ENCODE results near the gene HDAC5. TPM values are rescaled to one million over a fixed set of nuclear protein-coding genes. Genes with fewer than 3 reads are reported as not detected.
A peak's percentile ranks its signal among the peaks of the same experiment; 100 is the strongest.
"Not testable (repeated sequence)": the region's sequence is repeated elsewhere in the genome, so short reads cannot be mapped to it uniquely, and the experiment has no call there.

HDAC5 gene
- polyA plus RNA-seq, 1 donor: 35.9 TPM

- DNase-seq: no peak
- WGBS (ENCODE audit: insufficient coverage, low lambda C conversion rate): no CpG with 5 or more reads among the region's 4 CpGs
- Histone ChIP-seq H3K27me3 (ENCODE audit: control insufficient read depth, insufficient read depth, low read length) (no peaks in the 10 kb centered on the region), H3K4me1 (ENCODE audit: control insufficient read depth, insufficient read depth, low read length) (peaks cover 14% of the 10 kb centered on the region), H3K27ac (ENCODE audit: low read length) (no peak overlapping the region), H3K36me3 (ENCODE audit: control insufficient read depth, insufficient read depth, low read length) (no peaks in the 10 kb centered on the region), H3K9me3 (ENCODE audit: control insufficient read depth, low read depth, low read length) (no peaks in the 10 kb centered on the region), H3K4me3 (ENCODE audit: low read length) (no peak overlapping the region)
These were observed 10.6 kb upstream of the HDAC5 start for GRCh38 chr17:44133918-44134476.

- Histone ChIP-seq H3K9me3 (ENCODE audit: control insufficient read depth, low read depth, low read length) (no peaks in the 10 kb centered on the region), H3K4me1 (ENCODE audit: control insufficient read depth, insufficient read depth, low read length) (peaks cover 4% of the 10 kb centered on the region), H3K27me3 (ENCODE audit: control insufficient read depth, insufficient read depth, low read length) (no peaks in the 10 kb centered on the region), H3K36me3 (ENCODE audit: control insufficient read depth, insufficient read depth, low read length) (no peaks in the 10 kb centered on the region), H3K27ac (ENCODE audit: low read length) (no peak overlapping the region), H3K4me3 (ENCODE audit: low read length) (no peak overlapping the region)
- DNase-seq: no peak
These were observed 8.9 kb upstream of the HDAC5 start for GRCh38 chr17:44132275-44132821.

GRCh38 chr17:44131372-44131771 is 7.9 kb upstream of the HDAC5 start:
- H3K27ac ChIP-seq (ENCODE audit: low read length): peak overlapping the region; percentile 25
- H3K36me3 ChIP-seq (ENCODE audit: control insufficient read depth, insufficient read depth, low read length); H3K4me1 ChIP-seq (ENCODE audit: control insufficient read depth, insufficient read depth, low read length); H3K27me3 ChIP-seq (ENCODE audit: control insufficient read depth, insufficient read depth, low read length); DNase-seq; H3K9me3 ChIP-seq (ENCODE audit: control insufficient read depth, low read depth, low read length); H3K4me3 ChIP-seq (ENCODE audit: low read length): not testable (repeated sequence)
- no CpG with 5 or more reads among the region's 12 CpGs for WGBS (ENCODE audit: insufficient coverage, low lambda C conversion rate)

DNA sequence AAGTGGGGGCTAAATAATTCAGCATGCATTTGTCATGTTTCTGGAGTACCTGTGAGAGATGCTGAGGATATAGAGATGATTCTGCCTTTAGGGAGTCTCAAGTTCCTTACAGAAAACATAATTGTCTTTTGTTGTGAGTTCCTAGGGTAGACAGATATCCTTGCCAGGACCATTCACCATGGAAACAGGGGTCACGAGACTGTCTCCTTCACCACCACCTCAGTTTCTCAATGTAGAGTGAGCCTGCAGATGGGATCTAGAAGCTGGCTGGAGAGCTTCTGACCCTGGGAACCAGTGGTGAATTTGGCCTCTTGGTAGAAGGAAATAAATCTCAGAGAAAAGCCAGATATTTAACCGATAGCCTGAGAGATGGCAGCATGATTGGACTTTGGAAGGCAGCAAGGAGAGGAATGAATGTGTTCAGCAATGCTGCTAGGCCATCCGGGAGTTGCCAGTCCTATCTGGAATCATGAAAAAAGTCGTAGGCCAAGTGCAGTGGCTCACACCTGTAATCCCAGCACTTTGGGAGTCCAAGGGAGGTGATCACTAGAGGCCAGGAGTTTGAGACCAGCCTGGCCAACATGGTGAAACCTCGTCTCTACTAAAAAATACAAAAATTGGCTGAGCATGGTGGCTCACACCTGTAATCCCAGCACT is 7.4 kb upstream of the HDAC5 start:
- Histone ChIP-seq H3K4me1 (ENCODE audit: control insufficient read depth, insufficient read depth, low read length) (peaks cover 4% of the 10 kb centered on the region), H3K4me3 (ENCODE audit: low read length) (no peak overlapping the region), H3K9me3 (ENCODE audit: control insufficient read depth, low read depth, low read length) (no peaks in the 10 kb centered on the region), H3K36me3 (ENCODE audit: control insufficient read depth, insufficient read depth, low read length) (no peaks in the 10 kb centered on the region), H3K27me3 (ENCODE audit: control insufficient read depth, insufficient read depth, low read length) (no peaks in the 10 kb centered on the region), H3K27ac (ENCODE audit: low read length) (peak overlapping the region; percentile 25)
- WGBS (ENCODE audit: insufficient coverage, low lambda C conversion rate): no CpG with 5 or more reads among the region's 5 CpGs
- peak; percentile 59 to 76 for DNase-seq

- DNase-seq: no peak
- Histone ChIP-seq H3K4me3 (ENCODE audit: low read length) (no peak overlapping the region), H3K4me1 (ENCODE audit: control insufficient read depth, insufficient read depth, low read length) (peaks cover 4% of the 10 kb centered on the region), H3K27ac (ENCODE audit: low read length) (no peak overlapping the region), H3K36me3 (ENCODE audit: control insufficient read depth, insufficient read depth, low read length) (no peaks in the 10 kb centered on the region), H3K9me3 (ENCODE audit: control insufficient read depth, low read depth, low read length) (no peaks in the 10 kb centered on the region), H3K27me3 (ENCODE audit: control insufficient read depth, insufficient read depth, low read length) (no peaks in the 10 kb centered on the region)
- 73% methylated on average over 3 of the region's 7 CpGs for WGBS (ENCODE audit: insufficient coverage, low lambda C conversion rate)
These were observed 4.9 kb upstream of the HDAC5 start for GRCh38 chr17:44128383-44128782.

DNA sequence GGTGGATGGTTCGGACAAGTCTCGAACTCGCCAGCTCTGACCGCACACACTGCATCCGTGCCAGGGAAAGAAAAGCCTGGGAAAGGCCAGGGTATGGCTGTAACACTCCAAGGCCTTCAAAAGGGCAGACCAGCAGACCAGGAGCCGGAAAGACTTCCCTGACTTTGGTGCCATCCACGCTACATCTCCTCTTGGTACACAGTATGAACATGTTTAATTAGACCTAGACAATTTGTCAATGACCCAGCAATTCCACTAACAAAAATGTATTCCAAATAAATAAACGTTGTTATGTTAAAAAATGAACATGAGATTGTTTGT is 637 bp upstream of the HDAC5 start:
- Histone ChIP-seq H3K9me3 (ENCODE audit: control insufficient read depth, low read depth, low read length) (no peaks in the 10 kb centered on the region), H3K4me1 (ENCODE audit: control insufficient read depth, insufficient read depth, low read length) (peaks cover 14% of the 10 kb centered on the region), H3K4me3 (ENCODE audit: low read length) (peak overlapping the region; percentile 69), H3K27me3 (ENCODE audit: control insufficient read depth, insufficient read depth, low read length) (no peaks in the 10 kb centered on the region), H3K27ac (ENCODE audit: low read length) (peak overlapping the region; percentile 86), H3K36me3 (ENCODE audit: control insufficient read depth, insufficient read depth, low read length) (peaks cover 3% of the 10 kb centered on the region)
- DNase-seq: no peak
- no CpG with 5 or more reads among the region's 8 CpGs for WGBS (ENCODE audit: insufficient coverage, low lambda C conversion rate)

DNA sequence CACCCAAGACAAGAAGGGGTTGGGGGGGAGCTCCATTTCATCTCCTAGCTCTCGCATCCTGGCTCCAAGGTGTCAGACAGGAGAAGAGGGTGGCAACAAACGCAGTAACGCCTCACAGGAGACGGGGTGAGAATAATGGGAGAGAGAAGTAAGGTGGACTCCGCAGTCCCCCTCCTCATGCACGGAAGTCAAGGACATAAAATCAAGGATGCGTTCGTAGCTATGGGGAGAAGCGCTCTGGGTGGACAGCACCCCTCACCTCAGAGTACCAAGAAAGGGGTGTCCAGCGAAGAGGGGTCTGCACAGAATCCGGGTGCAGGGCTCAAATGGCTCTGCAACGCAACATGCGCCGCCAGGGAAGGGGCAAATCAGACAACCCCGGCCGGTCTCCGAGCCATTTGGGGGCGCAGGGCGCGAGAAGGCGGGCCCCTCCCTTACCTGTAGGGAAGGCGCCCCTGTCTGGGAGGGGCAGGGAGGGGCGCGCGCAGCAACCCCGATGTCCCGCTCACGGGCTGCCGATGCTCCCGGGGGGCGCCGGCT is 555 bp downstream of the HDAC5 start:
- Histone ChIP-seq H3K36me3 (ENCODE audit: control insufficient read depth, insufficient read depth, low read length) (peaks cover 3% of the 10 kb centered on the region), H3K4me3 (ENCODE audit: low read length) (peak overlapping the region; percentile 69), H3K4me1 (ENCODE audit: control insufficient read depth, insufficient read depth, low read length) (peaks cover 14% of the 10 kb centered on the region), H3K27ac (ENCODE audit: low read length) (peak overlapping the region; percentile 44), H3K9me3 (ENCODE audit: control insufficient read depth, low read depth, low read length) (no peaks in the 10 kb centered on the region), H3K27me3 (ENCODE audit: control insufficient read depth, insufficient read depth, low read length) (no peaks in the 10 kb centered on the region)
- WGBS (ENCODE audit: insufficient coverage, low lambda C conversion rate): no CpG with 5 or more reads among the region's 32 CpGs
- DNase-seq: peak in 1 of 2 donors; percentile 31

DNA sequence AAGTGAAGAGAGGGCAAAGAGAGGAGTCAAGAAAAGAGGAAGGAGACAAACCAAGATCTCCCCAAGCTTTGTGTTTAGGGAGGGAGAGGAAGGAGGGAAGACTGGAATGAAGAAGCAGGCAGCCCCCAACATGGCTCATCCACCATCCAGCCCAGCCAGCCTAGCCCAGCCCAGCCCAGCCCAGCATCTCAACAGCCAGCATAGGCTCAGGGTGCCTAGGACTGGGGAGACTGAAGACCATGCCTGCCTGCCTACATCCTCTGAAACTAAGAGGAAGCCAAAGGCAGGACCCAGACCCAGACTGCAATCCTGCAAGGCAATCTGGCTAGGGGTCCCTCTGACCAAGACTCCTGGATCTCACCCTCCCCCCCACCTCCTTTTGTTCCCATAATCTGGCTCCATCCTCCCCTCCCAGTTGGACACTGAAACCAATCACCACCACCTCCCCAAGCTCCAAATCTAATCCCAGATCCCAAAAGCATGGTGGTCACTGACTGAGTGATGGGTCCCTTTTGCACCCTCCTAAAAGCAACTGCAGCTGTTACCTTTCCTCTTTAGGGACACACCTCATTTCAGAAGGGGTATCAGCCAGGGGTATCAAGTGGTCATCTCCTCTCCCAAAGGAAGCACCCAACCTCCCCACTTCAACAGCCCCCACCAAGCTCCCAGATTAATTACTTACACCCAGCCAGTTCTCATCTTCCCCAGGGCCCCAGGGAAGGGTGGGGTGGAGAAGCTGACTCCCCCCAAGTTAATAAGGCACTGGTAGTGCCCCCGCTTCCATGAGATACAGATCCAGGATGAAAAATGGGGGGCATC is 1.2 kb downstream of the HDAC5 start:
- no peaks in the 10 kb centered on the region for H3K9me3 ChIP-seq (ENCODE audit: control insufficient read depth, low read depth, low read length)
- no CpG with 5 or more reads among the region's 1 CpG for WGBS (ENCODE audit: insufficient coverage, low lambda C conversion rate)
- H3K27ac ChIP-seq (ENCODE audit: low read length): peak overlapping the region; percentile 44
- H3K4me3 ChIP-seq (ENCODE audit: low read length): peak overlapping the region; percentile 69
- H3K4me1 ChIP-seq (ENCODE audit: control insufficient read depth, insufficient read depth, low read length): peaks cover 14% of the 10 kb centered on the region
- DNase-seq: no peak
- no peaks in the 10 kb centered on the region for H3K27me3 ChIP-seq (ENCODE audit: control insufficient read depth, insufficient read depth, low read length)
- H3K36me3 ChIP-seq (ENCODE audit: control insufficient read depth, insufficient read depth, low read length): peaks cover 7% of the 10 kb centered on the region

DNA sequence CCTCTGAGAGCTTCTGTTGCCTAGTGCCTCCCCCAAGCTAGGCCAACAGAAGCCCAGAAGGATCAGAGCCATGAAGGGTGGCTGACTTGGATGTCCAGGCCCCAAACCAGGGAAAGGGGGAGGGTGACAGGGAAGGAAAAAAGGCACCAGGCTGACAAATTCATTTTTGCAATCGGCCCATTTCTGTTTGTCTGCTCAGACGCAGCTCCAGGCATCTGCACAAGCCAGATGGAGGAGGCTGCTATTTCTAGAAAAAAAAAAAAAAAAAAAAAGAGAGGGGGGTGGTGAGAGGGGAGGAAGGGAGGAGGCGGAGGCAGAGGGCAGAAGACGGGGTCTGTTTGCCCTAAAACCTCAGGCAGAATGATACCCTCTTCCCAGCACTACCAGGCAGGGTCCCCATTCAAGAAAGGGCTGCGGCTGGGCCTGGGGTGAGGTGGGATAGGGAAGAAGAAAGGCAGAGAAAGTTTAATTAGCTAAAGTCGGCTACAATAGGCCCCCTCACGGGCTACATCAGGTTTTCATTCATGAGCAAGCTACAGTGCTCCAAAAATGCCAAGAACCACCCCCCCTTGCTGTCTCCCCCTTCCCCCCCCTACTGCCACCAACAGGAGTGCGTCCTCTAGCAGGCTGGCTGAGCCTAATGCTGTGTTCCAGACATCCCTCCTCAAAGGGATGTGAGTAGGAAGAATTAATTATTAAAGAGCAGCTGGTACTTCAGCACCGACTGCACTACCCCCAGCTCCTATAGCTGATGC is 2.4 kb downstream of the HDAC5 start:
- WGBS (ENCODE audit: insufficient coverage, low lambda C conversion rate): no CpG with 5 or more reads among the region's 9 CpGs
- Histone ChIP-seq H3K36me3 (ENCODE audit: control insufficient read depth, insufficient read depth, low read length) (peaks cover 18% of the 10 kb centered on the region), H3K27ac (ENCODE audit: low read length) (no peak overlapping the region), H3K4me3 (ENCODE audit: low read length) (no peak overlapping the region), H3K4me1 (ENCODE audit: control insufficient read depth, insufficient read depth, low read length) (peaks cover 14% of the 10 kb centered on the region), H3K27me3 (ENCODE audit: control insufficient read depth, insufficient read depth, low read length) (no peaks in the 10 kb centered on the region), H3K9me3 (ENCODE audit: control insufficient read depth, low read depth, low read length) (no peaks in the 10 kb centered on the region)
- DNase-seq: no peak

- peaks cover 14% of the 10 kb centered on the region for H3K4me1 ChIP-seq (ENCODE audit: control insufficient read depth, insufficient read depth, low read length)
- WGBS (ENCODE audit: insufficient coverage, low lambda C conversion rate): no CpG with 5 or more reads among the region's 11 CpGs
These were observed 3.2 kb downstream of the HDAC5 start for GRCh38 chr17:44120281-44120680.

More at GRCh38 chr17:44120281-44120680, 3.2 kb downstream of the HDAC5 start:
- H3K27ac ChIP-seq (ENCODE audit: low read length); H3K9me3 ChIP-seq (ENCODE audit: control insufficient read depth, low read depth, low read length); DNase-seq; H3K4me3 ChIP-seq (ENCODE audit: low read length); H3K27me3 ChIP-seq (ENCODE audit: control insufficient read depth, insufficient read depth, low read length): not testable (repeated sequence)
- peaks cover 21% of the 10 kb centered on the region for H3K36me3 ChIP-seq (ENCODE audit: control insufficient read depth, insufficient read depth, low read length)
